ENCODE measurements around the gene AHDC1. TPM values are rescaled to one million over a fixed set of nuclear protein-coding genes. Genes with fewer than 3 reads are reported as not detected.

Gene AHDC1
- total and polyA plus RNA-seq, 9 donors: 11.2 to 159 (median 82.1) TPM

GRCh38 chr1:27527223-27527889 is 76.6 kb downstream of the AHDC1 start:
- no peak for TF ChIP-seq POLR2A (IDR thresholded peaks at IDR 0.05)
- TF ChIP-seq EP300 (IDR thresholded peaks at IDR 0.05): no peak
- peak overlapping the region; percentile 39 for H3K4me3 ChIP-seq
- H3K27me3 ChIP-seq: no peaks in the 10 kb centered on the region
- peak overlapping the region; percentile 93 to 98 for H3K27ac ChIP-seq
- H3K9me3 ChIP-seq: no peaks in the 10 kb centered on the region
- H3K4me1 ChIP-seq (ENCODE audit: insufficient read depth): peaks cover 40% of the 10 kb centered on the region
- WGBS, 3 donors: 6 to 16% (median 9%) methylated on average over 23 to 27 of the region's 27 CpGs
- no peaks in the 10 kb centered on the region for H3K36me3 ChIP-seq
- DNase-seq: peak; percentile 86 to 89 (median 88)
- intact Hi-C loops (cut with DNase I): loop anchor here in 2 of 4 donors (5.0 to 10.0 kb wide), 3 partner anchors 35 to 77 kb away; partner anchors contain the start of gene AHDC1 (in 2 of the 2)

- intact Hi-C loops (cut with DNase I): loop anchor here in 2 of 4 donors (5.0 to 10.0 kb wide), 3 partner anchors 36 to 78 kb away; partner anchors contain the start of gene AHDC1 (in 2 of the 2)
- H3K9me3 ChIP-seq: no peaks in the 10 kb centered on the region
- no peaks in the 10 kb centered on the region for H3K27me3 ChIP-seq
- H3K4me3 ChIP-seq: peak overlapping the region; percentile 39
- H3K4me1 ChIP-seq (ENCODE audit: insufficient read depth): peaks cover 43% of the 10 kb centered on the region
- WGBS, 3 donors: 16 to 25% (median 24%) methylated on average over 10 of the region's 10 CpGs
- TF ChIP-seq EP300 (IDR thresholded peaks at IDR 0.05) (no peak), CTCF (IDR thresholded peaks at IDR 0.05) (no peak), POLR2A (IDR thresholded peaks at IDR 0.05) (no peak)
- H3K27ac ChIP-seq: peak overlapping the region; percentile 93 to 98
- no peaks in the 10 kb centered on the region for H3K36me3 ChIP-seq
- no peak for DNase-seq
Observed at GRCh38 chr1:27526569-27527222, 77.2 kb downstream of the AHDC1 start.

- peak overlapping the region; percentile 46 to 98 for H3K27ac ChIP-seq
- WGBS, 3 donors: 26 to 30% (median 27%) methylated on average over 14 to 16 of the region's 16 CpGs
- H3K9me3 ChIP-seq: no peaks in the 10 kb centered on the region
- peaks cover 53% of the 10 kb centered on the region for H3K4me1 ChIP-seq (ENCODE audit: insufficient read depth)
- intact Hi-C loops (cut with DNase I): loop anchor here in 2 of 4 donors (5.0 to 10.0 kb wide), 3 partner anchors 37 to 79 kb away; partner anchors contain the start of gene AHDC1 (in 2 of the 2)
- H3K27me3 ChIP-seq: no peaks in the 10 kb centered on the region
- TF ChIP-seq POLR2A (IDR thresholded peaks at IDR 0.05) (no peak), EP300 (IDR thresholded peaks at IDR 0.05) (no peak), CTCF (IDR thresholded peaks at IDR 0.05) (no peak)
- no peaks in the 10 kb centered on the region for H3K36me3 ChIP-seq
- H3K4me3 ChIP-seq: peak overlapping the region; percentile 16
- DNase-seq: peak; percentile 75 to 83 (median 82)
Observed at GRCh38 chr1:27525296-27526272, 78.4 kb downstream of the AHDC1 start.

- intact Hi-C loops (cut with DNase I): loop anchor here in 2 of 4 donors (10.0 kb wide), 2 partner anchors 51 to 81 kb away; partner anchors contain the start of gene AHDC1 (in 2 of the 2)
- H3K4me1 ChIP-seq (ENCODE audit: insufficient read depth): peaks cover 56% of the 10 kb centered on the region
- DNase-seq: no peak
- WGBS, 3 donors: 28 to 39% (median 30%) methylated on average over 8 of the region's 8 CpGs
- H3K27ac ChIP-seq: peak overlapping the region in 1 of 2 donors; percentile 69
- H3K36me3 ChIP-seq: no peaks in the 10 kb centered on the region
- TF ChIP-seq POLR2A (IDR thresholded peaks at IDR 0.05) (no peak), EP300 (IDR thresholded peaks at IDR 0.05) (no peak), CTCF (IDR thresholded peaks at IDR 0.05) (no peak)
- H3K27me3 ChIP-seq: no peaks in the 10 kb centered on the region
- no peak overlapping the region for H3K4me3 ChIP-seq
- H3K9me3 ChIP-seq: no peaks in the 10 kb centered on the region
Observed at GRCh38 chr1:27523337-27524020, 80.5 kb downstream of the AHDC1 start.

Data from ovary (tissue), 9 donors.